H9 (cell line): ENCODE results near the gene CLIP4. TPM values are rescaled to one million over a fixed set of nuclear protein-coding genes. Genes with fewer than 3 reads are reported as not detected.

Experiments used
- DNase-seq: peaks from one replicate; pipeline ENCODE4 v3.0.0-alpha.2; 2017
- H2AFZ ChIP-seq: one replicate; pipeline ENCODE4 v1.6.1; 2013; ENCODE audit warnings: mild to moderate bottlenecking, low read length, control low read depth, moderate library complexity
- H2AK5ac ChIP-seq: 2 replicates; pipeline ENCODE4 v1.6.1; 2013; ENCODE audit warnings: low read length, control low read depth, mixed read lengths; ENCODE audit not compliant: insufficient read length
- H2BK120ac ChIP-seq: one replicate; pipeline ENCODE4 v1.6.1; 2013; ENCODE audit warnings: low read depth, mild to moderate bottlenecking, low read length, control low read depth, inconsistent platforms; ENCODE audit not compliant: poor library complexity, severe bottlenecking
- H2BK12ac ChIP-seq: 2 replicates; pipeline ENCODE4 v1.6.1; 2013; ENCODE audit warnings: low read length, control low read depth, mixed read lengths, low read depth; ENCODE audit not compliant: insufficient read length
- H2BK15ac ChIP-seq: 2 replicates; pipeline ENCODE4 v1.6.1; 2013; ENCODE audit warnings: low read depth, low read length, control low read depth
- H2BK20ac ChIP-seq: one replicate; pipeline ENCODE4 v1.6.1; 2013; ENCODE audit warnings: low read depth, mild to moderate bottlenecking, low read length, control low read depth, inconsistent platforms; ENCODE audit not compliant: poor library complexity, severe bottlenecking
- H2BK5ac ChIP-seq: 2 replicates; pipeline ENCODE4 v1.6.1; 2013; ENCODE audit warnings: low read length, control low read depth, mixed read lengths; ENCODE audit not compliant: insufficient read length
- H3K14ac ChIP-seq: 2 replicates; pipeline ENCODE4 v1.6.1; 2013; ENCODE audit warnings: low read length, control low read depth; ENCODE audit not compliant: insufficient read depth
- H3K18ac ChIP-seq: 2 replicates; pipeline ENCODE4 v1.6.1; 2013; ENCODE audit warnings: low read depth, mild to moderate bottlenecking, mixed read lengths, low read length, control low read depth; ENCODE audit not compliant: insufficient read length
- H3K23ac ChIP-seq: 2 replicates; pipeline ENCODE4 v1.6.1; 2013; ENCODE audit warnings: low read length, control low read depth, mixed read lengths, low read depth; ENCODE audit not compliant: insufficient read length
- H3K23me2 ChIP-seq: 2 replicates; pipeline ENCODE4 v1.6.1; 2013; ENCODE audit warnings: low read depth, mild to moderate bottlenecking, mixed read lengths, low read length, control low read depth; ENCODE audit not compliant: insufficient read length, poor library complexity, severe bottlenecking
- H3K27ac ChIP-seq: 2 replicates; pipeline ENCODE4 v1.5.1; 2013; ENCODE audit warnings: low read length, control low read depth, mixed read lengths, low read depth; ENCODE audit not compliant: insufficient read length
- H3K27me3 ChIP-seq: 2 replicates; pipeline ENCODE4 v1.6.1; 2013; ENCODE audit warnings: low read length, control low read depth, inconsistent platforms; ENCODE audit not compliant: insufficient read depth
- H3K4ac ChIP-seq: 2 replicates; pipeline ENCODE4 v1.6.1; 2013; ENCODE audit warnings: low read depth, mild to moderate bottlenecking, control low read depth, inconsistent platforms, low read length, moderate library complexity
- H3K4me1 ChIP-seq: 2 replicates; pipeline ENCODE4 v1.6.1; 2013; ENCODE audit warnings: low read length, control low read depth, inconsistent platforms; ENCODE audit not compliant: insufficient read depth
- H3K4me2 ChIP-seq: 2 replicates; pipeline ENCODE4 v1.6.1; 2013; ENCODE audit warnings: low read length, control low read depth, mixed read lengths; ENCODE audit not compliant: insufficient read length, insufficient read depth
- H3K56ac ChIP-seq: 2 replicates; pipeline ENCODE4 v1.6.1; 2013; ENCODE audit warnings: low read depth, mild to moderate bottlenecking, mixed read lengths, low read length, control low read depth; ENCODE audit not compliant: insufficient read length
- H3K79me1 ChIP-seq: 2 replicates; pipeline ENCODE4 v1.6.1; 2013; ENCODE audit warnings: low read depth, mild to moderate bottlenecking, moderate library complexity, low read length, control low read depth, inconsistent platforms; ENCODE audit not compliant: insufficient read depth, poor library complexity, severe bottlenecking
- H3K79me2 ChIP-seq: 2 replicates; pipeline ENCODE4 v1.6.1; 2013; ENCODE audit warnings: low read length, control low read depth, inconsistent platforms; ENCODE audit not compliant: insufficient read depth
- H3K9ac ChIP-seq: 2 replicates; pipeline ENCODE4 v1.6.1; 2013; ENCODE audit warnings: low read length, control low read depth, mixed read lengths; ENCODE audit not compliant: insufficient read length; ENCODE audit errors: extremely low read depth
- H3K9me3 ChIP-seq: one replicate; pipeline ENCODE4 v1.6.1; 2013; ENCODE audit warnings: low read depth, low read length, inconsistent platforms; ENCODE audit not compliant: control insufficient read depth
- H3T11ph ChIP-seq: one replicate; pipeline ENCODE4 v1.6.1; 2013; ENCODE audit warnings: mild to moderate bottlenecking, low read length, control low read depth, inconsistent platforms
- H4K20me1 ChIP-seq: one replicate; pipeline ENCODE4 v1.6.1; 2013; ENCODE audit not compliant: control insufficient read depth, insufficient read length, insufficient read depth
- H4K5ac ChIP-seq: 2 replicates; pipeline ENCODE4 v1.6.1; 2013; ENCODE audit warnings: low read depth, mild to moderate bottlenecking, mixed read lengths, low read length, control low read depth; ENCODE audit not compliant: insufficient read length
- H4K8ac ChIP-seq: replicated peaks from 2 replicates; pipeline ENCODE4 v1.6.1; 2013; ENCODE audit warnings: low read length, control low read depth, mixed read lengths, low read depth; ENCODE audit not compliant: insufficient read length
- H4K91ac ChIP-seq: 2 replicates; pipeline ENCODE4 v1.6.1; 2013; ENCODE audit warnings: low read depth, mild to moderate bottlenecking, moderate library complexity, mixed read lengths, low read length, control low read depth; ENCODE audit not compliant: insufficient read length
- H3K27ac Mint-ChIP-seq, 3 experiments: 2 replicates in 2 of 3; 3 replicates in 1 of 3; pipeline ENCODE4 v1.8.0; 2020 to 2021; ENCODE audit warnings: mixed read lengths in 3 of 3, mild to moderate bottlenecking in 1 of 3, moderate library complexity in 1 of 3
- H3K27me3 Mint-ChIP-seq: 2 replicates; pipeline ENCODE4 v1.8.0; 2021; ENCODE audit warnings: low read depth, mild to moderate bottlenecking, moderate library complexity, mixed read lengths
- H3K36me3 Mint-ChIP-seq, 3 experiments: 2 replicates in 2 of 3; 3 replicates in 1 of 3; pipeline ENCODE4 v1.8.0; 2020 to 2021; ENCODE audit warnings: low read depth in 3 of 3, mixed read lengths in 3 of 3; ENCODE audit not compliant: insufficient read depth in 1 of 3
- H3K4me1 Mint-ChIP-seq, 2 experiments: 2 replicates each; pipeline ENCODE4 v1.8.0; 2020; ENCODE audit warnings: mixed read lengths in 2 of 2
- H3K4me3 Mint-ChIP-seq, 2 experiments: 2 replicates in 1 of 2; 3 replicates in 1 of 2; pipeline ENCODE4 v1.8.0; 2020 to 2021; ENCODE audit warnings: mild to moderate bottlenecking in 2 of 2, mixed read lengths in 2 of 2, moderate library complexity in 1 of 2
- H3K9me3 Mint-ChIP-seq, 2 experiments: 2 replicates in 1 of 2; 3 replicates in 1 of 2; pipeline ENCODE4 v1.8.0; 2020; ENCODE audit warnings: mild to moderate bottlenecking in 2 of 2, mixed read lengths in 2 of 2, moderate library complexity in 1 of 2
- WGBS: extraction: QIAGEN DNeasy Blood & Tissue Kit; methylation state at CpG from one replicate; pipeline ENCODE4 v1.1.7; 2013; ENCODE audit warnings: missing lambda C conversion rate, low lambda C conversion rate, mixed read lengths; ENCODE audit not compliant: insufficient read length; ENCODE audit errors: extremely low coverage; 5-methylcytosine and 5-hydroxymethylcytosine counted together
- total RNA-seq: library from RNA; stranded (reverse); gene quantifications from 2 replicates; pipeline ENCODE4 v1.2.1, GENCODE V29; 2021
- TF ChIP-seq, protein P1 (sequence below): fragments of 200-600 bp; sonication (generic); conservative IDR thresholded peaks from 3 replicates; pipeline ENCODE4 v1.8.0; 2021; ENCODE audit warnings: antibody characterized with exemption, mild to moderate bottlenecking

CLIP4 gene
- total RNA-seq, 1 experiment from 2014 or later, result 0.66 TPM

DNA sequence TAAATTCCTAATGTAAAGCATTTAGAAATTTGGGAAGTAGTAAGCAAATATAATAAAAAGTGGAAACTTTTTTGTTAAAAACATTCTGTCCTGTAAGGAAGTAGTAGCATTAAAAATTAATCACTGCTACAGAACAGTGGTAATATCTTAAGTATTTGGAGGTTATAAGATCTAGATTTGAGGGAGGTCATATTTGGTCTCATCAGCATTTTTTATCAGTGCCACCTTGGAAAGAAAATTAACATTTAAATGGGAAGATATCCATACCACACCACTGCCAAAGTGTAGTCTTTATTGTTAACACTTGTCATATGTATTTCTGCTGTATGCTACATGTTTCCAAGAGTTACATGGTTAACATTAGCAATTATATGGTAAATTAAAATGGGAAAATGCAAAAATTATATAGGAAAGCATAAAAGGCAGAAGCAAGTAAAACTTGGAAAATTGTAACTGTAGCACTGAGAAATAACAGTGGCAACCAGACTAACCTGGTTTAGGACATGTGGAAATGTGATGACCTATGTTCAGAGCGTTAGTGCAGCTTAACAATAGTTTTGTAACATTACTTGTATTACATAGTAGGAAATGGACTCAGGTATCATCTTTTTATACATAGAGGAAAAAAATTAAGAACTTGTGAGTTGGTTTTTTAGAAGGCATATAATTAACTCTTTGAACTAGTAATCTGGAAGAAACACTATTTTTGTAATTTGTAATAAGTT lies 47.2 kb downstream of the CLIP4 start:
- H4K20me1 ChIP-seq, result no peaks in the 10 kb centered on the region
- H3K18ac ChIP-seq, result no peak overlapping the region
- Mint-ChIP-seq H3K27ac (no peak overlapping the region), H3K36me3 (no peaks in the 10 kb centered on the region), H3K4me1 (peaks cover 25 to 28% of the 10 kb centered on the region in 2 experiments), H3K9me3 (no peaks in the 10 kb centered on the region), H3K27me3 (no peaks in the 10 kb centered on the region; the same call in 1 of the 2 replicates), H3K4me3 (no peak overlapping the region)
- WGBS, result no CpG with 5 or more reads among the region's 1 CpG
- H2BK5ac ChIP-seq, result no peak overlapping the region
- H3K27ac ChIP-seq, result no peak overlapping the region
- no peaks in the 10 kb centered on the region for H3K79me1 ChIP-seq
- H3K9ac ChIP-seq, result no peak overlapping the region
- no peak overlapping the region for H3K14ac ChIP-seq
- TF ChIP-seq, protein P1, sequence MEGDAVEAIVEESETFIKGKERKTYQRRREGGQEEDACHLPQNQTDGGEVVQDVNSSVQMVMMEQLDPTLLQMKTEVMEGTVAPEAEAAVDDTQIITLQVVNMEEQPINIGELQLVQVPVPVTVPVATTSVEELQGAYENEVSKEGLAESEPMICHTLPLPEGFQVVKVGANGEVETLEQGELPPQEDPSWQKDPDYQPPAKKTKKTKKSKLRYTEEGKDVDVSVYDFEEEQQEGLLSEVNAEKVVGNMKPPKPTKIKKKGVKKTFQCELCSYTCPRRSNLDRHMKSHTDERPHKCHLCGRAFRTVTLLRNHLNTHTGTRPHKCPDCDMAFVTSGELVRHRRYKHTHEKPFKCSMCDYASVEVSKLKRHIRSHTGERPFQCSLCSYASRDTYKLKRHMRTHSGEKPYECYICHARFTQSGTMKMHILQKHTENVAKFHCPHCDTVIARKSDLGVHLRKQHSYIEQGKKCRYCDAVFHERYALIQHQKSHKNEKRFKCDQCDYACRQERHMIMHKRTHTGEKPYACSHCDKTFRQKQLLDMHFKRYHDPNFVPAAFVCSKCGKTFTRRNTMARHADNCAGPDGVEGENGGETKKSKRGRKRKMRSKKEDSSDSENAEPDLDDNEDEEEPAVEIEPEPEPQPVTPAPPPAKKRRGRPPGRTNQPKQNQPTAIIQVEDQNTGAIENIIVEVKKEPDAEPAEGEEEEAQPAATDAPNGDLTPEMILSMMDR, result no peak
- no peaks in the 10 kb centered on the region for H3K27me3 ChIP-seq
- H2BK120ac ChIP-seq, result no peak overlapping the region
- no peak overlapping the region for H2BK20ac ChIP-seq
- H4K5ac ChIP-seq, result no peak overlapping the region
- no peak overlapping the region for H2BK15ac ChIP-seq
- no peaks in the 10 kb centered on the region; the same call in 1 of the 2 replicates for H3K4me1 ChIP-seq
- no peak overlapping the region for H3K4ac ChIP-seq
- H3K9me3 ChIP-seq, result no peaks in the 10 kb centered on the region
- no peak overlapping the region for H2BK12ac ChIP-seq
- no peak overlapping the region for H4K91ac ChIP-seq
- H4K8ac ChIP-seq, result no peak overlapping the region
- no peak overlapping the region for H3T11ph ChIP-seq
- DNase-seq, result no peak
- no peak overlapping the region for H2AK5ac ChIP-seq
- no peaks in the 10 kb centered on the region for H3K79me2 ChIP-seq
- H3K4me2 ChIP-seq, result no peak overlapping the region
- no peaks in the 10 kb centered on the region for H3K23me2 ChIP-seq
- H3K56ac ChIP-seq, result no peak overlapping the region
- no peak overlapping the region for H3K23ac ChIP-seq
- H2AFZ ChIP-seq, result no peak overlapping the region
